T-helper 1 cell treated with Interleukin-12 subunit alpha and Interleukin-12 subunit beta and Interleukin-4 antibody, amounts not matched to agents 30 ng/mL and 1 ng/mL, for 36 hours (primary cell): ENCODE results near the gene CHST8. TPM values are rescaled to one million over a fixed set of nuclear protein-coding genes. Genes with fewer than 3 reads are reported as not detected.
"Not testable (repeated sequence)": the region's sequence is repeated elsewhere in the genome, so short reads cannot be mapped to it uniquely, and the experiment has no call there.

Experiments
- intact Hi-C: fragments of 100-400 bp; cut with micrococcal nuclease; formaldehyde crosslinking; loops from one replicate; pipeline ENCODE4 v1.15.1; 2024
- total RNA-seq: library from RNA; stranded (reverse); gene quantifications from 2 replicates; pipeline ENCODE4 v1.2.3, GENCODE V29; 2022

Gene CHST8
- total RNA-seq, 1 donor from 2014 or later: not detected

- intact Hi-C loops: no loop called here
These were observed 4.9 kb upstream of the CHST8 start for GRCh38 chr19:33616857-33617256.

- intact Hi-C loops: not testable (repeated sequence)
These were observed 3.4 kb upstream of the CHST8 start for GRCh38 chr19:33618363-33618762.

GRCh38 chr19:33618884-33619283 is 2.9 kb upstream of the CHST8 start:
- intact Hi-C loops: no loop called here

- intact Hi-C loops: no loop called here
These were observed 1.1 kb upstream of the CHST8 start for GRCh38 chr19:33620611-33621010.

GRCh38 chr19:33621065-33621785 is 528 bp upstream of the CHST8 start:
- intact Hi-C loops: no loop called here

- intact Hi-C loops: no loop called here
These were observed 704 bp downstream of the CHST8 start for GRCh38 chr19:33622505-33622808.

DNA sequence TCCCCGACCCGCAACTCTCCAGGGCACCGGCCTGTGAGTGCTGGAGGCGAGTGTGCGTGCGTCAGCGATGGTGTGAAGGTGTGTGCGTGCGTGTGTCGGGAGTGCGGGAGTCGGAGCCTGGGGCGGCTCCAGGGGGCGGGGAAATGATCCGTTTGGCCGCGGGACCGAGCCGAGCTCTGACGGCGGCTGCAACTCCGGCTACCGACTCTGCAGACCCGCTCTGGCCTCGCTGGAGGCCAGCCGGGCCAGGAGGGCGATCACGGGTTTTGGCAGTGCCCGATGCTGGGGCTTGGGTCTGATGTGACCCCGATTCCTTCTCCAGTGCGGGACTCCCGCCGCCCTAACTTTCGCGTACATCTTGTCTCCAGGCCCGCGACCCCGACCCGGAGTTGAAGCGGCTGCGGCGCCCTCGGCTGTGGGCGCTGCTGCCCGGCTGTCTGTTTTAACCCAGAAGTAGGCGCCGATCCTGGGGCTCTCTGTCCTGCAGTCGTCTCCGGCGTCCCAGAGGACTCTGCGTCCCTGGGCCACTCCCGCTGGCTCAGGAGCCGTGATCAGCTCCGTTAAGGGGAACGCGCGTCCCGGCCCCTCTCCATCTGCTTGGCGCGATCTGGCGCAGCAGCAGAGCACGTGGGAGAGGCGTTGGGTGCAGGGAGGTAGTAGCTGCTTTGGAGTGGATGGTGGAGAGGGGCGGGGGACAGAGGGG is 1.2 kb downstream of the CHST8 start:
- intact Hi-C loops: no loop called here

- intact Hi-C loops: no loop called here
These were observed 2.8 kb downstream of the CHST8 start for GRCh38 chr19:33624586-33624985.

DNA sequence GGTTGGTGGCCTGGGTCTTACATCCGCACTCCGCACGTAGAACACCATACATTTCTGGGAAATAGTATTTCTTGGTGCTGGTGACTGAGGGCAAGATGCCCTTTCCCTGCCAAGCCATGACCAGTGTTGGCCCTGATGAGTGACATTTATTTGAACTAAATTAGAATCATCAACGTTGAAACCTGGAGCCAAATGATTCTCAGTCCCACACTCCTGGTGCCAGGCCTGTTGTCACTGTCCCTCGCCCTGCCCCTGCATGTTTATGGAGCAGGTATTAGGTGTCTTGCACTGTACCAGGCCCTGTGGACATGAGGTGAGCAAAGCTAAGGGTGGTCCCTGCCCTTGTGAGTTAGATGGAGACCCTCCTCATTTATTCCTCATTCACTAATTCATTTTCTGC is 5.8 kb downstream of the CHST8 start:
- intact Hi-C loops: no loop called here

GRCh38 chr19:33627962-33628839 is 6.4 kb downstream of the CHST8 start:
- intact Hi-C loops: no loop called here

GRCh38 chr19:33628921-33629825 is 7.4 kb downstream of the CHST8 start:
- intact Hi-C loops: no loop called here

DNA sequence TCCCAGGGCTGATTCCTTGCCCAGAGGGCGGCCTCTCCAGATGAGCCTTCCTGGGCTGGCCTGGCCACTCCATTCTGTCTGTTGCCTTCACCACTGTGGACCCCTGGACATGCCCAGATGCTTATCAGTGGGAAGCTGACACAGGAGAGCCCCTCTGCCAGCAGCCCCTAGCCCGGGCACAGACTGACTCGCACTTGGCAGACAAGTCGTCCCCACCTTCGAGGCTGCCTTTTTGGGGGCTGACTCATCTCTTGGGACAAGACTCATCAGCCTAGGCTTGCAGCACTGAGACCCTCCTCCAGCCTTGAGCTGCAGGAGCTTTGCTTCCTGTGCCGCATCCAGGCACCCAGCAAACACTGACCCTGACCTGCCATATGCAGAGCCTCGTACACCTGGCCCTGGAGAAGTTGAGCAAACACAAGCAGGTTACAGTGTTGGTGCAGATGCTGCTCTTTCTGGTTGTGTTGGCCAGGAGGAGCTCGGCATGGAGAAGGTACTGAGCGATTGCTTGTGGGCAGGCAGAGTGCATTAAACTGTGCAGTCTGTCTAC is 8.1 kb downstream of the CHST8 start:
- intact Hi-C loops: no loop called here

DNA sequence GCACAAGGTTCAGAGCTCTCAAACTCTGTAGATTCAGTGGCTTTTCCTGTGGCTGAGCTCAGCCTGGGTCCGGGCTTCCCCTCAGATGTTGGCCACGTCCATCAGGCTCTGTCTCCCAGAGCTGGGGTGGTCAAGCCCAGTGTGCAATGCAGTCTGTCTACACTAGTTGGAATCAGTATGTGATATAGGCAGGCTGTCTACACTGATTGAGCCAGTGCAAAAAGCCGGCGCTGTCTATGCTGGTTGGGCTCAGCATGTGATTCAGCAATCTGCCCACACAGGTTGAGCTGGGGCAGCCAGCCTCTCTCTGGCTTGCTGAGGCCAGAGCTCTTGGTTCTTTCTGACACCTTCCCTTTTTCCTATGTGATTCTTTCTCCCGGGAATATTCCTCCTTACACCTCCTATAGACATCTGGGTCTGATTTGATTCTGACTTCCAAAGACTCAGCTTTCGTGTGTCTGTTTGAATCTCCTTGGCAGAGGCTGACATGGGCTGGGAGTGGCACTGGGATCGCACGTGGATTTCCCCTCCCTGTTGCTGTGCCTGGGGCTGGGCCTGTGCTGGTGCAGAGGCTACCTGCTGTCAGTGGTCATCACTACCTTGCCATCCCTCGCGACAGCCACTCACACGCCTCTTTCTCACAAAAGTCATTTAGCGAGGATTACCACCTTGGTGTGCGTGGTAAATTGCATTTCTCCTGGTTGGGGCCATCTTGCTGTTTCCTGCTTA is 9.3 kb downstream of the CHST8 start:
- intact Hi-C loops: no loop called here

GRCh38 chr19:33631609-33631973 is 9.8 kb downstream of the CHST8 start:
- intact Hi-C loops: no loop called here

DNA sequence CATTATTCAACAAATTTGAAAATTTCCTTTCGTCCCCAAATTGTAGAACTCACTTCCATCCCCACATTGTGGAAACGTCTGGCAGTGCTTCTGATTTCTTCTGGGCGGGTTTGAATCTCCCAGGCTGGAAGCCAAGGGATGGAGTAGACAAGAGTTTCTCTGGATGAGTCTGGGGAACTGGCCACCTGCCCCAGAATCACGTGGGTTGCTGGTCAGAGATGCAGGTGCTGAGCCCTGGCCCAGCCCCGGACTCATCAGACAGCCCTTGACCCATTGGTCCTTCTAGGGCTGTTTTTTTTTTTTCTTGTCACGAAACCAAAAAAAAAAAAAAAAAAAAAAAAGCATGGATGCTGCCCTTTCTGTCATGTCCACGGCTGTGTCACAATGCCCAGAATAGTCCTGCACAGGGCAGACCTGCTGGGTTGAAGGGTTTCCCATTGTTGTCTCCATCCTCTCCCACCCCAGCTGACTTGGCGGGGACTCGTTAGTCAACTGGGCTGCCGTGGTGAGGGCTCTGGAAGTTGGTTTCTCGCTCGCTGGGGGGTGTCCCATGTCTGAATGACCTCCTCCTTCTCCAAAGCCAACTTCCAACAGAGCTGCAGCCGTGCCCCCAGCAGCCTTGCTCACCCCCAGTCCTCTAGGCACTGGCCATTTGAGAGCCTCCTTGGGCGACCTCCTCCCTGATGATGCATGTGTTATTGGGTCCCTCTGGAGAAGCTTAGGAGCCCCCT is 12.8 kb downstream of the CHST8 start:
- intact Hi-C loops: no loop called here

DNA sequence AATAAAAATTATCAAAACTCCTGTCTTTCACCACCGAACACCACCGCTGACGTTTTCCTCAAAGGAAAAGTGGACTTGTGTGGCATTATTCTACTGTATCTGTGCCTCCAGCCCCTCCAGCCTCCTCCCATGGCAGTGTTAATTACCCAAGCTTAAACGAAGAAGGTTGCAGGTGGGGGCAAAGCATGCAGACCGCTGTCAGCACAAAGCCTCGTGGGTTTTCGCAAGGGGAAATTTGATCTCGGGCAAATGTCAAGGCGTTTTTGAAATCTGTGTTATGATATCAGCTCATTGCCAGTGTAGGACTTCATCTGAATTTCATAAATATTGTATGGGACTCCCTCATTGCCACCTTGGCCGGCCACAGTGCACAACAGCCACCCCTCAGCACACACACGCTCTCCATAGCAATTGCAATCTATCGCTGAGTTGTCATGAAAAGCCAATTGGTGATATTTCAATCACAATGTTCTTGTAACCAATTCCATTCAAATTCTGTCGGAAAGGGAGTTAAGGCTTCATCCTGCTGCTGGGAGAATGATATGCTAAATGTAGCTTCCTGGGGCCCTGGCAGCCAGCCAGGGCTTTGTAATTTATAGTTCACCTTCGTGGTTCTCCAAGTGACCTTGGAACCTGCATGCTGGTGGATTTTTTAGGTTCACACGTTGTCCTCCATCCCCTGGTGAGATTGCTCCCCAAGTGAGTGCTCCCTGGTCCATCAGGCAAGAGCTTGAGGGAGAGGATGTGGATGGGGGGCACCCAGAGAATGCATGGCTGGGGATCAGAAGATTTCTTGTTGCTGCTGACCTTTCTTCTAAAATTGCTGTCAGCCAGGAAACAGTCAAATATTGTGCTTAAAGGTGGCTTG is 16.6 kb downstream of the CHST8 start:
- intact Hi-C loops: no loop called here

DNA sequence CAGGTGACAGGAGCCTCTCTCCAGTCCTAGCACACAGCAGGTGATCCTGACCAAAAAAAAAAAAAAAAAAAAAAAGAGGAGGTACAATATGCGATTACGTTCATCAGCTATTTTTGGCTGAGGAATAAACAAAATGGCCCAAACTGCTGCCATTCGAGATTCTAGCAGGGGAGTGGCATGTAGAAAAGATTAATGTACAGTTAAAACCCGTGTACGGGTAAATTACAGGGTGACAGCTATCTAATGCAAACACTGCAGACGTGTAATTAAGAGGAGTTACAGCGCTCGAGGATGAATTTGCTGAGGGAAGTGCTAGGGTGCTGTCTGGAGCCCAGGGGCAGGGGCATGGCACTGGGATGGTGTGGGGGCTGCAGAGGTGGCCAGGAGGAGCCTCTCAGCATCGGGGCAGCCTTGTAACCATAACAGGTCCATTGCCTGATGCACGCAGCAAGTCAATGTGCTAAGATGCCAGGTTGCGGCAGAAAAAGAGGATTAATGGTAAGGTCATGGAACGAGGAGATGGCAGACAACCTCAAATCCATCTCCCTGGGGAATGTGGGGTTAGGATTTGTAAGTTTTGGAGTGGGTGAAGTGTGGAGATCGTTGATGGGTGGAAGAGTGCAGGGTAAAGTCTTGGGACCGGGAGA is 17.4 kb downstream of the CHST8 start:
- intact Hi-C loops: no loop called here

- intact Hi-C loops: no loop called here
These were observed 19.0 kb downstream of the CHST8 start for GRCh38 chr19:33640773-33641172.
